ENCODE results near the gene IFITM10.
"Not testable (repeated sequence)": the region's sequence is repeated elsewhere in the genome, so short reads cannot be mapped to it uniquely, and the experiment has no call there.

- TF ChIP-seq CTCF (IDR thresholded peaks at IDR 0.05; ENCODE audit: low read depth, low read length); POLR2A (IDR thresholded peaks at IDR 0.05; ENCODE audit: extremely low read depth, insufficient read length); MAX (IDR thresholded peaks at IDR 0.05; ENCODE audit: low read depth, low read length): not testable (repeated sequence)
Observed at GRCh38 chr11:1686220-1686619, 64.2 kb downstream of the IFITM10 start.

Measured in NB4 (cell line).